Measurements from ENCODE around the gene TRMU.
A peak's percentile ranks its signal among the peaks of the same experiment; 100 is the strongest.

TRMU gene

GRCh38 chr22:46371623-46372226 lies 36.2 kb downstream of the TRMU start:
- no peak for DNase-seq

DNA sequence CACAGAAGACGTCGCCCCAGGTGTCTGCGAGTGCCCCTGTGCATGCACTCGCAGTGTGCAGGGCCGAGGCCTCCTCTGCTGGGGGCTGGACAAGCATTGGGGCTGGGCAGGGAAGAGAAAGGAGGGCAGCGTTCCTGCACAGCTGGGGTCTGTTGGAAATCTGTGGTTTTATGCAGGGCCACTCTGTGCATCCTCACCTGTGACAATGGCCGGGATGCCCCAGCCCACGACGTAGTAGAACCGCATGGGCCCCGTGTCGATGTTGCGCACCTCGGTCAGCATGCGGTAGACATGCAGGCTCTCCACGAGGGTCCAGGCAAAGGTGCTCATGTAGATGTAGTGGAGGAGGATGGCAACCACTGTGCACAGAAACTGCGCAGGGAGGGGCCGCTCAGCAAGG lies 37.2 kb downstream of the TRMU start:
- no peak for DNase-seq

DNA sequence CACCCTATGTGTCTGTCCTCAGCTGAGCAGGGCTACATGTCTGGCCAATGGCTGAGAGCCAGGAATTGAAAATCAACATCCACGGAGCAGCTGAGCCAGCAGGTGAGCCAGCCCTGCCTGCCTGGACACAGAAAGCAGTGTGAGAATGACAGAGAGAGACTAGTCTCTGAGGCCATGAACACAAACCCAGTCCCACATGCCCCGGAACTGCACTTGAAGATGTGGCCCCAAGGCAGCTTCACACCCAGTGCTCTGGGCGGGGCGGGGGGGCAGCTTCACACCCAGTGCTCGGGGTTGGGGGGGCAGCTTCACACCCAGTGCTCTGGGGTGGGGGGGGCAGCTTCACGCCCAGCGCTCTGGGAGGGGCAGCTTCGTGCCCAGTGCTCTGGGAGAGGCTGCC lies 37.6 kb downstream of the TRMU start:
- peak; percentile 4 for DNase-seq

- DNase-seq: peak; percentile 44
These were observed 38.6 kb downstream of the TRMU start for GRCh38 chr22:46373921-46374662.

DNA sequence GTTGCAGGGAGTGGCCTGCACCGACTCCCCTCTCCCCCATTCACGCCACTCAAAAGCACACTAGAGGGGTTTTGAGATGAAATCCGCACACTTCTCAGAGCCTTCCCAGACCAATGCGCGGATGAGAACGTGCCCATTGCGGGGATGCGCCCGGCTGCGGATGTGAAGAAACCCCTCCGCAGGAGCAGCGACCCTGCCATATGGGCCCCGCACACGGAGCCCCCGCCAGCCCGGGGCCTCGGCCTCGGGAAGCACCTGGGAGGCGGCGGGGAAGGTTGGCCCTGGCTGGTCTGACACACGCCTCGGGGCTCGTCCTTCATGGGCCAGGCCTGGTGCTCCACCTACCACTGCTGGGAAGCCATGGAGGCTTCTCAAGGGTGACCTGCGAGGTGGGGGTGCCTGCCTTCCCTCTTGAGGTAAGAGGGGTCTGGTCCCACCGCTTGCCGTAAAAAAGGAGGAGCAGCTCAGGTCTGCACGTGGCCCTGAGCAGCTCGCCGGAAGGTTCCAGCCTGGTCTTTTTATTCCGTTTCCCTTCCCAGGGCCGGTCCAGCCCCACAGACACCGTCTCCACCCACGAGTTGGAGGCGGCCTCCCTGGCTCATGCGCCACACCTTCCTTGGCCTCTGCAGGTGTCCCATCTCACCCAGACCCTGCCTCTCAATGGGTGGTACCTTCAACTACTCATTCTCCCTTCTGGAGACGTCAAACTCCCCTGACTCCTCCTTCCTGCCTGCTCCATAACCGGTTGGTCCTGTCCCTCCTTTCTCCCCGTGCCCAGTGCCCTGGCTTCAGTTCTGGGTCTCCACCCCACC lies 39.4 kb downstream of the TRMU start:
- DNase-seq: no peak

DNA sequence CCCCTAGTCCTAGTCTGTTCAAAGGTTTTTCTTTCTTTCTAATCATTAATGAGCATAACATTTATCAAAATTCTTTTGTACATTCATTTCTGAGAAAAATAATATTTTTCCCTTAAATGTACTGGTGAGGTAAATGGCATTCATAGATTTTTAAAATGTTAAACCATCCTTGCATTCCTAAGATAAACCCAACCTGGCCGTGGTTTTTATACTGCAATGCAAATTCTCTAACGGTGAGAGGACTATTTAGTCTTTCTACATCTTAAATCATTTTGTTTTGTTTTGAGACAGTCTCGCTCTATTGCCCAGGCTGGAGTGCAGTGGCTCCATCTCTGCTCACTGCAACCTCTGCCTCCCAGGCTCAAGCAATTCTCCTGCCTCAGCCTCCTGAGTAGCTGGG lies 40.6 kb downstream of the TRMU start:
- DNase-seq: no peak

DNA sequence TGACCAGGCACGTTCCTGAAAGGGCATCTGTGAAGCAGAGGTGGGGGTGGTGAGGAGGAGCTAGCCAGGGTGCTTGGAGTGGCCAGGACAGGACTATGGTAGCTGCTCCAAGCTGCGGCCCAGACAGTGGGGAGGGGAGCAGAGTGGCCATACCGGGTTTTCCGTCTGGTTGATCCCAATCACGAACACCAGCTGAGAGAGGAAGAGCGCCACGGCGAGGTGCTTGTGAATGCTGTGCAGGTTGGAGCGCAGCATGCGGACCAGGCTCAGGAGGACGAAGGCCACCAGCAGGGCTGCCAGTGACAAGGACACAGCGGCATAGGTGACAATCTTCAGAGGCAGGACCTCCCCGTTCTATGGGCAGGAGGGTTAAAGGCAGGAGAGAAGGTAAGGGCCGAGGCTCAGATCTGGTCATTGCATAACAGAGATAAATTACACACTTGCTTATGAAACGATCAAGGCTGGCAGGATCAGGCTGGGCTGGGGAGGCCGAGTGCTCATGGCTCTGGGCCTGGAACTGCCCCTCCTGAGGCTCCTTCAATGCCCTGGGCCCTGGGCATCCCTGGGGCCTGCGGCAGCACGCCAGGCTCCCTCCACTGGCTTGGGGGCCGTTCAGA lies 41.5 kb downstream of the TRMU start:
- no peak for DNase-seq

- no peak for DNase-seq
These were observed 42.3 kb downstream of the TRMU start for GRCh38 chr22:46377525-46378425.

DNA sequence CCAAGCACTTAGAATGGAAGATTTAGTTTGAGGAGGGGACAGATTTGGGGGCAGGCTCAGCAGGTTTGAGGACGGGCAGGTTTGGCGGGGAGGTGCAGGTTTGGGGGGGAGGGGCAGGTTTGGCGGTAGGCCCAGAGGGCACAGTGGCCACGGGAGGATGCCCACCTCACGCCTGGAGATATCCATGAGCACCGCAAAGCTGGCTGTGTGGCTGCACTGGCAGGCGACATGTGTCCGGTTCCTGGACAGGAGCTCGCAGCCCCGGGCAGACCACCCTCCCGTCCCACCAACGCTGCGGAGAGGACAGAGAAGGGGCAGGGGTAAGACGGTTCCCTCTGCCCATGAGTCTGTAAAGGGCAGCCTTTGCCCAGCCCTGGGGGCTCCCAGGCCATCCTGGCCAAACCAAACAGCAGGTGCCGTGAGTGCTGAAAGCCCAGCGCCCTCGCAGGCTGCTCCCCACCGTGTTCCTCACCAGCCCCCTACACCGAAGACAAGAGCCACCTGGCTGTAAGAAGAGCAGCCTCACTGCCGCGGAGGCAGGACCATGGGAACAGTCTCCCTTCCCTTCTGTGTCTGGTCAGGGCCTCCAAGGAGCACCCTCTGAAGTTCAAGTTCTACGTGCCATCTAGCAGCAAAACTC lies 43.0 kb downstream of the TRMU start:
- no peak for DNase-seq

DNA sequence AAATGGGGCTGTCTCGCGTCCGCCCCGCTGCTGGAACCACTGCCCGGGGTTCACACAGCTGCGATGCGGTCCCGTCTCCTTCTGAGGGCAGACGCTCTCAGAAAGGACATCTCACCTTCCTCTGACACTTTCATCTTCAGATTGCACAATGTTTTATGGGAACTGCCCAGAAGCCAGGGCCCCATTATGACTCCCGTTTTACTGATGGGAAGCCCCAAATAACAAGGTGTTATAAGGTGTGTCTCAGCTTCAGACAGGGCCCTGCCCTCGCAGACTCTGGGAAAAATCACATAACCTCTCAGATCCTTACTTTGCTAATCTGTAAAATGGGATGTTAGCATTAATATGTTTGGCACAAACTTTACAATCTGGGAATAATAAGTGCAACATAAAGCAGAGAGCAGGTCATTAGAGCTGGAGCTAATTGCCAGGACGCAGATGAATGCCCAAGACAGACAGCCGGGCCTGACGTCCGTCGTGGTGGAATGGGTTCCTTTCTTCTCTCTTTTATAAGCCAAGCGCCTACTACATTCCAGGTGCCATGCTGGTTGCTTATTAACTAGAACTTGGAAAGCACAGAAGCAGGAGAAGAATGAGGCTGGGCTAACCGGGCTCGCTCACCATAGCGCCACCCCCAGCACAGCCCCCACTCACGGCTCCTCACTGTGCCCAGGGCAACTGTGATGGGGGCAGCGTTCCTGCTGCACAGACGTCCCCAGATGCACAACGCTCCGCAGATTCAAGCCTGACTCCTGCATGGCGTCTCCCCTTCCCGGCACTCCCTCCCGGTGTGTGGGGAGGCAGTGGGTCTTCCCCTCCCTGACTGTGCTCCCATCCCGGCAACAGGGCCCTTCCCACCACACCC lies 43.8 kb downstream of the TRMU start:
- no peak for DNase-seq

GRCh38 chr22:46380069-46380468 lies 44.6 kb downstream of the TRMU start:
- no peak for DNase-seq

GRCh38 chr22:46380581-46380980 lies 45.1 kb downstream of the TRMU start:
- DNase-seq: no peak

DNA sequence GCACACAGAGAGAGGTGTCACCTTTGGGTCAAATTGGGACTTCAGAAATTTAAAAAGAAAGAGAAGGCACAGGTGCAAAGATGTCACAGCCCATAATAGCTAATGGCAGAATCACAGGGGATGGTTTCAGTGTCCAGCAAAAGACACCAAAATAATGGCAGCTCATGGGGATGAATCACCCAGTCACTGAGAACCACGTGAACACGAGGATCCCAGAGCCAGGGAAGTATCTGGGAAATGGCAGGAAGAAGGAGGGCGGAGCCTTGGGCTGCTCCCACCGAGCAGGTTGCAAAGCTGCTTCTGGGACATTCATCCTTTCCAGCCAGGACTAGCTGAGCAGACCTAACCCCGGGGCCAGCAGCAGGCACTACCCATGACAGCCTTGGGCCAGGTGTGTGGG lies 45.6 kb downstream of the TRMU start:
- no peak for DNase-seq

GRCh38 chr22:46381731-46382130 lies 46.2 kb downstream of the TRMU start:
- DNase-seq: no peak

GRCh38 chr22:46382524-46382923 lies 47.0 kb downstream of the TRMU start:
- no peak for DNase-seq

GRCh38 chr22:46386312-46386711 lies 50.8 kb downstream of the TRMU start:
- DNase-seq: no peak

DNA sequence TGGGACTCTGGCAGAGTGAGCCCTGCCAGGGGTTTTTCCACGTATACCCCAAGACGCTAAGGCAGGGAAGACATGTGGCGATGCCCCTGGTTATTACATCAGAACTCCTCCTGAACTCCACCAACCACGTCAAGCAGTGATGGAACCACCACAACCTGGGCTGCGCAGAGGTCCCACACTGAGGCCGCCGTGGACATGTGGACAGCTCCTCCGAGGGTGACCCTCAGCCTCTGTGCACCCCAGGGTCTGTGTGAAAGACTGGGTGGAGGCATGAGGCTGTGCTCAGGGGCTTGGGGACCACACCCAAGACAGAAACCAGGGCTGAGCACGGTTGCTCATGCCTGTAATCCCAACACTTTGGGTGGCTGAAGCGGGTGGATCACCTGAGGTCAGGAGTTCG lies 52.2 kb downstream of the TRMU start:
- DNase-seq: no peak

DNA sequence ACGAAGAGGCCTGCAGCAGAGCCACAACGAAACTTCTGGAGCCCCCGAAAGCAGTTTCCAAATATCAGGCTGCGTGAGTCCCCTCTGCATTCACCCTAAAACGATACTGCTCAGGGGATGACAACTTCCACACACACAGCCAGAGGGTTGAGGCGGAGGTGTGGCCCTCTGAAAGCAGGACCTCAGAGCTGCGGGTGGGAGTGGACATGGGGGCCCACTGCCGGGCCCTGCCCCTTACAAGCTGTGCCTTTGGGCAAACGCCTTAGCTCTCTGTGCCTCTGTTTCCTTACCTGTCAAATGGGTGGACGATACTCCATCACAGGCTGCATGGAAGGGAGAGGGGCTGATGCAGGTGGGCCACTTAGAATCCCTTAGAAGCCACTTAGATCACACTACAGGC lies 53.1 kb downstream of the TRMU start:
- DNase-seq: no peak

GRCh38 chr22:46389081-46389480 lies 53.6 kb downstream of the TRMU start:
- no peak for DNase-seq

GRCh38 chr22:46390105-46390651 lies 54.7 kb downstream of the TRMU start:
- DNase-seq: no peak
